WTC11 (cell line): ENCODE results near the gene MARCKSL1. TPM values are rescaled to one million over a fixed set of nuclear protein-coding genes. Genes with fewer than 3 reads are reported as not detected.

ENCODE experiments used
- ATAC-seq: fragments of 200-7000 bp; cut with Tn5 transposase; 2 replicates; pipeline ENCODE4 v1.10.0; 2021; ENCODE audit warnings: mild to moderate bottlenecking, moderate library complexity
- CTCF ChIA-PET: fragments of 300-600 bp; sonication (Branson Sonifier 250); formaldehyde crosslinking; loops from one replicate; lab custom pipeline; 2021; ENCODE audit warnings: antibody characterized with exemption; lab: Charles Lee
- POLR2A ChIA-PET: fragments of 350-600 bp; sonication (Branson Sonifier 250); formaldehyde crosslinking; loops from one replicate; lab custom pipeline; 2021; ENCODE audit warnings: antibody characterized with exemption; lab: Charles Lee
- DNase-seq: peaks from one replicate; pipeline ENCODE4 v3.0.0; 2021; ENCODE audit warnings: low spot score
- H3K27ac Mint-ChIP-seq: 2 replicates; pipeline ENCODE4 v1.8.0; 2021; ENCODE audit warnings: mixed read lengths
- H3K27me3 Mint-ChIP-seq: 2 replicates; pipeline ENCODE4 v1.8.0; 2021; ENCODE audit warnings: low read depth, mild to moderate bottlenecking, moderate library complexity, mixed read lengths
- H3K36me3 Mint-ChIP-seq: 2 replicates; pipeline ENCODE4 v1.8.0; 2021; ENCODE audit warnings: mixed read lengths
- H3K4me1 Mint-ChIP-seq: 2 replicates; pipeline ENCODE4 v1.8.0; 2022; ENCODE audit warnings: mixed read lengths
- H3K4me3 Mint-ChIP-seq: 2 replicates; pipeline ENCODE4 v1.8.0; 2021; ENCODE audit warnings: mild to moderate bottlenecking, moderate library complexity, mixed read lengths
- H3K9me3 Mint-ChIP-seq: 2 replicates; pipeline ENCODE4 v1.8.0; 2021; ENCODE audit warnings: mixed read lengths
- CDX4 ChIP-seq: fragments of 250-450 bp; sonication (Bioruptor Pico); IDR thresholded peaks from 2 replicates; pipeline ENCODE4 v1.9.0; 2021; ENCODE audit warnings: moderate library complexity, mild to moderate bottlenecking, inconsistent platforms, borderline replicate concordance
- CREM ChIP-seq: sonication (generic); formaldehyde crosslinking; IDR thresholded peaks from 2 replicates; pipeline ENCODE4 v1.8.1; 2022; ENCODE audit warnings: mild to moderate bottlenecking, missing genetic modification reagents, moderate library complexity
- ETV6 ChIP-seq: sonication (generic); formaldehyde crosslinking; IDR thresholded peaks from 2 replicates; pipeline ENCODE4 v1.8.1; 2022; ENCODE audit warnings: mild to moderate bottlenecking, missing genetic modification reagents
- GRHL2 ChIP-seq: fragments of 250-450 bp; sonication (Bioruptor Pico); IDR thresholded peaks from 2 replicates; pipeline ENCODE4 v1.8.0; 2022; ENCODE audit warnings: mild to moderate bottlenecking, moderate library complexity; ENCODE audit not compliant: insufficient replicate concordance, severe bottlenecking
- MXD4 ChIP-seq: fragments of 250-450 bp; sonication (Bioruptor Pico); IDR thresholded peaks from 2 replicates; pipeline ENCODE4 v1.8.0; 2021; ENCODE audit warnings: mild to moderate bottlenecking, moderate library complexity, borderline replicate concordance
- NFATC4 ChIP-seq: fragments of 250-450 bp; sonication (Bioruptor Pico); IDR thresholded peaks from 2 replicates; pipeline ENCODE4 v1.9.0; 2021; ENCODE audit warnings: mild to moderate bottlenecking
- OVOL2 ChIP-seq: fragments of 250-450 bp; sonication (Bioruptor Pico); IDR thresholded peaks from 2 replicates; pipeline ENCODE4 v1.9.0; 2021; ENCODE audit warnings: mild to moderate bottlenecking, borderline replicate concordance
- ZBTB43 ChIP-seq: sonication (generic); formaldehyde crosslinking; IDR thresholded peaks from 2 replicates; pipeline ENCODE4 v1.8.1; 2023; ENCODE audit warnings: mild to moderate bottlenecking, missing genetic modification reagents
- ZNF121 ChIP-seq: sonication (generic); formaldehyde crosslinking; IDR thresholded peaks from 2 replicates; pipeline ENCODE4 v1.8.0; 2023; ENCODE audit warnings: missing genetic modification reagents
- ZNF396 ChIP-seq: fragments of 250-450 bp; sonication (Bioruptor Pico); IDR thresholded peaks from 2 replicates; pipeline ENCODE4 v1.8.0; 2021; ENCODE audit warnings: mild to moderate bottlenecking, moderate library complexity, borderline replicate concordance
- total RNA-seq: library from RNA; stranded (reverse); gene quantifications from 3 replicates; pipeline ENCODE4 v1.2.3, GENCODE V29; 2021
- TF ChIP-seq, protein P1 (sequence below): sonication (generic); formaldehyde crosslinking; IDR thresholded peaks from 2 replicates; pipeline ENCODE4 v1.8.1; 2023; ENCODE audit warnings: mild to moderate bottlenecking, missing genetic modification reagents, moderate library complexity
- TF ChIP-seq, protein P2 (sequence below): sonication (generic); formaldehyde crosslinking; conservative IDR thresholded peaks from 2 replicates; pipeline ENCODE4 v1.8.1; 2022; ENCODE audit warnings: mild to moderate bottlenecking, missing genetic modification reagents
- TF ChIP-seq, protein P3 (sequence below): fragments of 250-450 bp; sonication (Bioruptor Pico); IDR thresholded peaks from 2 replicates; pipeline ENCODE4 v1.9.0; 2021; ENCODE audit warnings: mild to moderate bottlenecking
- TF ChIP-seq, protein P4 (sequence below): sonication (generic); formaldehyde crosslinking; IDR thresholded peaks from 2 replicates; pipeline ENCODE4 v1.8.1; 2022; ENCODE audit warnings: low read depth, mild to moderate bottlenecking, moderate library complexity, missing genetic modification reagents, borderline replicate concordance
- TF ChIP-seq, protein P5 (sequence below): sonication (generic); formaldehyde crosslinking; IDR thresholded peaks from 2 replicates; pipeline ENCODE4 v1.8.0; 2023; ENCODE audit warnings: missing genetic modification reagents, mild to moderate bottlenecking, borderline replicate concordance

The MARCKSL1 gene
- total RNA-seq, 1 experiment from 2014 or later = 450 TPM

DNA sequence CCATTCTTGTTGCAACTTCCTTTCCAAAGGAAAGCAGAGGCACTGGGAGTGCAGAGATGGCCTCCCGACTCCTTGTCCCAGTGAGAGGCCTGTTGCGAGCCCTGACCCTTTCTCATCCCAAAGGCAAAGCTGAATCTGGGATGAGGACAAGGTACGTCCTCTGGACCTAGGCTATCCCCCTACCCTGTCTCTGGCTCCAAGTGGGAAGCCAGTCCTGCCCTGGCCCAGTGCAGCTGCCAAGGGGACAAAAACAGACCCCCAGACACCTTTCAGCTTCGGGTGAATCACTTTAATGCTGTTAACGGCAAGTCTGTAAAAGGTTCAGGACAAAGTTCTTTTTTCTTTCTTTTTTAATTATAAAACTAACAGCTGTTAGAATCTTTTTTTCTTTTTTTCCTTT is 28.8 kb upstream of the MARCKSL1 start (continued):
- TF ChIP-seq, protein P1, sequence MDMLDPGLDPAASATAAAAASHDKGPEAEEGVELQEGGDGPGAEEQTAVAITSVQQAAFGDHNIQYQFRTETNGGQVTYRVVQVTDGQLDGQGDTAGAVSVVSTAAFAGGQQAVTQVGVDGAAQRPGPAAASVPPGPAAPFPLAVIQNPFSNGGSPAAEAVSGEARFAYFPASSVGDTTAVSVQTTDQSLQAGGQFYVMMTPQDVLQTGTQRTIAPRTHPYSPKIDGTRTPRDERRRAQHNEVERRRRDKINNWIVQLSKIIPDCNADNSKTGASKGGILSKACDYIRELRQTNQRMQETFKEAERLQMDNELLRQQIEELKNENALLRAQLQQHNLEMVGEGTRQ = no peak
- TF ChIP-seq CDX4 (CRISPR knock-in tag) (no peak), ZNF396 (CRISPR knock-in tag) (no peak), ETV6 (CRISPR knock-in tag) (no peak), GRHL2 (no peak)
- TF ChIP-seq, protein P2, sequence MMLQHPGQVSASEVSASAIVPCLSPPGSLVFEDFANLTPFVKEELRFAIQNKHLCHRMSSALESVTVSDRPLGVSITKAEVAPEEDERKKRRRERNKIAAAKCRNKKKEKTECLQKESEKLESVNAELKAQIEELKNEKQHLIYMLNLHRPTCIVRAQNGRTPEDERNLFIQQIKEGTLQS (CRISPR knock-in tag) = no peak
- TF ChIP-seq, all 79 proteins: peak for 0

DNA sequence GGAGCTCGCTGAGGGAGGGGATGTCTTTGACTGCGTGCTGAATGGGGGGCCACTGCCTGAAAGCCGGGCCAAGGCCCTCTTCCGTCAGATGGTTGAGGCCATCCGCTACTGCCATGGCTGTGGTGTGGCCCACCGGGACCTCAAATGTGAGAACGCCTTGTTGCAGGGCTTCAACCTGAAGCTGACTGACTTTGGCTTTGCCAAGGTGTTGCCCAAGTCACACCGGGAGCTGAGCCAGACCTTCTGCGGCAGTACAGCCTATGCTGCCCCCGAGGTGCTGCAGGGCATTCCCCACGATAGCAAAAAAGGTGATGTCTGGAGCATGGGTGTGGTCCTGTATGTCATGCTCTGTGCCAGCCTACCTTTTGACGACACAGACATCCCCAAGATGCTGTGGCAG is 27.7 kb upstream of the MARCKSL1 start:
- H3K36me3 Mint-ChIP-seq = peaks cover 14% of the 10 kb centered on the region
- peaks cover 10% of the 10 kb centered on the region for H3K4me1 Mint-ChIP-seq
- H3K4me3 Mint-ChIP-seq = no peak overlapping the region
- TF ChIP-seq, protein P3, sequence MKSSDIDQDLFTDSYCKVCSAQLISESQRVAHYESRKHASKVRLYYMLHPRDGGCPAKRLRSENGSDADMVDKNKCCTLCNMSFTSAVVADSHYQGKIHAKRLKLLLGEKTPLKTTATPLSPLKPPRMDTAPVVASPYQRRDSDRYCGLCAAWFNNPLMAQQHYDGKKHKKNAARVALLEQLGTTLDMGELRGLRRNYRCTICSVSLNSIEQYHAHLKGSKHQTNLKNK (CRISPR knock-in tag) = no peak
- no peak for TF ChIP-seq MXD4 (CRISPR knock-in tag)
- no peak for TF ChIP-seq ZBTB43 (CRISPR knock-in tag)
- TF ChIP-seq, protein P4, sequence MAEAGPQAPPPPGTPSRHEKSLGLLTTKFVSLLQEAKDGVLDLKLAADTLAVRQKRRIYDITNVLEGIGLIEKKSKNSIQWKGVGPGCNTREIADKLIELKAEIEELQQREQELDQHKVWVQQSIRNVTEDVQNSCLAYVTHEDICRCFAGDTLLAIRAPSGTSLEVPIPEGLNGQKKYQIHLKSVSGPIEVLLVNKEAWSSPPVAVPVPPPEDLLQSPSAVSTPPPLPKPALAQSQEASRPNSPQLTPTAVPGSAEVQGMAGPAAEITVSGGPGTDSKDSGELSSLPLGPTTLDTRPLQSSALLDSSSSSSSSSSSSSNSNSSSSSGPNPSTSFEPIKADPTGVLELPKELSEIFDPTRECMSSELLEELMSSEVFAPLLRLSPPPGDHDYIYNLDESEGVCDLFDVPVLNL (CRISPR knock-in tag) = no peak
- TF ChIP-seq, protein P2 (CRISPR knock-in tag) = no peak
- no peak for TF ChIP-seq ZNF121 (CRISPR knock-in tag)
- no peak for TF ChIP-seq CREM (CRISPR knock-in tag)
- TF ChIP-seq, protein P5, sequence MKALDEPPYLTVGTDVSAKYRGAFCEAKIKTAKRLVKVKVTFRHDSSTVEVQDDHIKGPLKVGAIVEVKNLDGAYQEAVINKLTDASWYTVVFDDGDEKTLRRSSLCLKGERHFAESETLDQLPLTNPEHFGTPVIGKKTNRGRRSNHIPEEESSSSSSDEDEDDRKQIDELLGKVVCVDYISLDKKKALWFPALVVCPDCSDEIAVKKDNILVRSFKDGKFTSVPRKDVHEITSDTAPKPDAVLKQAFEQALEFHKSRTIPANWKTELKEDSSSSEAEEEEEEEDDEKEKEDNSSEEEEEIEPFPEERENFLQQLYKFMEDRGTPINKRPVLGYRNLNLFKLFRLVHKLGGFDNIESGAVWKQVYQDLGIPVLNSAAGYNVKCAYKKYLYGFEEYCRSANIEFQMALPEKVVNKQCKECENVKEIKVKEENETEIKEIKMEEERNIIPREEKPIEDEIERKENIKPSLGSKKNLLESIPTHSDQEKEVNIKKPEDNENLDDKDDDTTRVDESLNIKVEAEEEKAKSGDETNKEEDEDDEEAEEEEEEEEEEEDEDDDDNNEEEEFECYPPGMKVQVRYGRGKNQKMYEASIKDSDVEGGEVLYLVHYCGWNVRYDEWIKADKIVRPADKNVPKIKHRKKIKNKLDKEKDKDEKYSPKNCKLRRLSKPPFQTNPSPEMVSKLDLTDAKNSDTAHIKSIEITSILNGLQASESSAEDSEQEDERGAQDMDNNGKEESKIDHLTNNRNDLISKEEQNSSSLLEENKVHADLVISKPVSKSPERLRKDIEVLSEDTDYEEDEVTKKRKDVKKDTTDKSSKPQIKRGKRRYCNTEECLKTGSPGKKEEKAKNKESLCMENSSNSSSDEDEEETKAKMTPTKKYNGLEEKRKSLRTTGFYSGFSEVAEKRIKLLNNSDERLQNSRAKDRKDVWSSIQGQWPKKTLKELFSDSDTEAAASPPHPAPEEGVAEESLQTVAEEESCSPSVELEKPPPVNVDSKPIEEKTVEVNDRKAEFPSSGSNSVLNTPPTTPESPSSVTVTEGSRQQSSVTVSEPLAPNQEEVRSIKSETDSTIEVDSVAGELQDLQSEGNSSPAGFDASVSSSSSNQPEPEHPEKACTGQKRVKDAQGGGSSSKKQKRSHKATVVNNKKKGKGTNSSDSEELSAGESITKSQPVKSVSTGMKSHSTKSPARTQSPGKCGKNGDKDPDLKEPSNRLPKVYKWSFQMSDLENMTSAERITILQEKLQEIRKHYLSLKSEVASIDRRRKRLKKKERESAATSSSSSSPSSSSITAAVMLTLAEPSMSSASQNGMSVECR (CRISPR knock-in tag) = no peak
- no peak for TF ChIP-seq OVOL2 (CRISPR knock-in tag)
- TF ChIP-seq ETV6 (CRISPR knock-in tag) = no peak
- no peak for TF ChIP-seq NFATC4 (CRISPR knock-in tag)
- H3K9me3 Mint-ChIP-seq = no peaks in the 10 kb centered on the region
- POLR2A ChIA-PET = interaction anchor here (0.6 to 2.5 kb wide), 3 partner anchors 28 to 393 kb away, joined by 3 to 10 read pairs (median 4); partner anchors contain the start of gene MARCKSL1
- no peak for ATAC-seq
- DNase-seq = no peak
- no peak overlapping the region for H3K27ac Mint-ChIP-seq
- CTCF ChIA-PET = interaction anchor here (1.6 to 2.0 kb wide), 2 partner anchors 30 to 148 kb away, joined by 4 to 5 read pairs; no protein-coding TSS in a partner anchor
- H3K27me3 Mint-ChIP-seq = peaks cover 33% of the 10 kb centered on the region
